ENCODE measurements around the gene FAM124B. TPM values are rescaled to one million over a fixed set of nuclear protein-coding genes. Genes with fewer than 3 reads are reported as not detected.
"Not testable (repeated sequence)": the region's sequence is repeated elsewhere in the genome, so short reads cannot be mapped to it uniquely, and the experiment has no call there.

The FAM124B gene
- total and polyA plus RNA-seq, 5 experiments from 2014 or later: 0.14 to 0.18 TPM; not detected in 3

- H3K36me3 Mint-ChIP-seq: no peaks in the 10 kb centered on the region
- DNase-seq (no peak), ATAC-seq (no peak)
- no peak overlapping the region for H3K27ac Mint-ChIP-seq
- H3K9me3 Mint-ChIP-seq: no peaks in the 10 kb centered on the region
- H3K4me3 Mint-ChIP-seq: no peak overlapping the region
- H3K4me1 Mint-ChIP-seq: peaks cover 0 to 3% (median 0%) of the 10 kb centered on the region in 4 donors
- POLR2A ChIA-PET: no interaction called here
- peaks cover 0 to 3% (median 0%) of the 10 kb centered on the region in 5 donors for H3K27me3 Mint-ChIP-seq
Measured at GRCh38 chr2:224392545-224392944, 9.4 kb downstream of the FAM124B start.

GRCh38 chr2:224389317-224389716 is 12.6 kb downstream of the FAM124B start:
- ATAC-seq: no peak
- POLR2A ChIA-PET: no interaction called here
- Mint-ChIP-seq H3K27me3 (peaks cover 0 to 3% (median 0%) of the 10 kb centered on the region in 5 donors), H3K36me3 (no peaks in the 10 kb centered on the region), H3K4me3 (no peak overlapping the region), H3K27ac (peak overlapping the region in 1 of 10 donors; percentile 8), H3K9me3 (no peaks in the 10 kb centered on the region), H3K4me1 (no peaks in the 10 kb centered on the region)
- DNase-seq: no peak

GRCh38 chr2:224386876-224387275 is 15.0 kb downstream of the FAM124B start:
- H3K27ac Mint-ChIP-seq: no peak overlapping the region
- ATAC-seq (no peak), DNase-seq (no peak)
- no peaks in the 10 kb centered on the region for H3K4me1 Mint-ChIP-seq
- no peak overlapping the region for H3K4me3 Mint-ChIP-seq
- no peaks in the 10 kb centered on the region for H3K9me3 Mint-ChIP-seq
- peaks cover 0 to 3% (median 0%) of the 10 kb centered on the region in 5 donors for H3K27me3 Mint-ChIP-seq
- H3K36me3 Mint-ChIP-seq: no peaks in the 10 kb centered on the region
- POLR2A ChIA-PET: no interaction called here

- Mint-ChIP-seq H3K4me1 (peaks cover 0 to 1% (median 0%) of the 10 kb centered on the region in 4 donors), H3K36me3 (no peaks in the 10 kb centered on the region), H3K27ac (no peak overlapping the region), H3K4me3 (no peak overlapping the region), H3K9me3 (no peaks in the 10 kb centered on the region), H3K27me3 (peaks cover 0 to 3% (median 0%) of the 10 kb centered on the region in 5 donors)
- no peak for DNase-seq
- POLR2A ChIA-PET: no interaction called here
- no peak for ATAC-seq
Measured at GRCh38 chr2:224382973-224383555, 18.8 kb downstream of the FAM124B start.

- H3K4me1 Mint-ChIP-seq, H3K27ac Mint-ChIP-seq: not testable (repeated sequence)
Measured at GRCh38 chr2:224382280-224382647, 19.6 kb downstream of the FAM124B start.

GRCh38 chr2:224381521-224382279 is 20.2 kb downstream of the FAM124B start:
- ATAC-seq (no peak), DNase-seq (no peak)
- no peaks in the 10 kb centered on the region for H3K9me3 Mint-ChIP-seq
- peaks cover 0 to 12% (median 0%) of the 10 kb centered on the region in 4 donors for H3K4me1 Mint-ChIP-seq
- H3K4me3 Mint-ChIP-seq: no peak overlapping the region
- H3K36me3 Mint-ChIP-seq: no peaks in the 10 kb centered on the region
- H3K27ac Mint-ChIP-seq: no peak overlapping the region
- H3K27me3 Mint-ChIP-seq: peaks cover 0 to 3% (median 0%) of the 10 kb centered on the region in 5 donors
- POLR2A ChIA-PET: no interaction called here

More at GRCh38 chr2:224382280-224382647, 19.6 kb downstream of the FAM124B start:
- H3K9me3 Mint-ChIP-seq, DNase-seq, H3K36me3 Mint-ChIP-seq, ATAC-seq, H3K27me3 Mint-ChIP-seq, POLR2A ChIA-PET, H3K4me3 Mint-ChIP-seq: not testable (repeated sequence)

- H3K27ac Mint-ChIP-seq: no peak overlapping the region
- no peaks in the 10 kb centered on the region for H3K9me3 Mint-ChIP-seq
- no peak overlapping the region for H3K4me3 Mint-ChIP-seq
- ATAC-seq (no peak), DNase-seq (no peak)
- no peaks in the 10 kb centered on the region for H3K36me3 Mint-ChIP-seq
- H3K27me3 Mint-ChIP-seq: peaks cover 0 to 3% (median 0%) of the 10 kb centered on the region in 5 donors
- H3K4me1 Mint-ChIP-seq: peaks cover 0 to 16% (median 4%) of the 10 kb centered on the region in 4 donors
- POLR2A ChIA-PET: no interaction called here
Measured at GRCh38 chr2:224379986-224380385, 21.9 kb downstream of the FAM124B start.

- POLR2A ChIA-PET: no interaction called here
- peaks cover 0 to 16% (median 4%) of the 10 kb centered on the region in 4 donors for H3K4me1 Mint-ChIP-seq
- DNase-seq (no peak), ATAC-seq (no peak)
- no peak overlapping the region for H3K4me3 Mint-ChIP-seq
- no peak overlapping the region for H3K27ac Mint-ChIP-seq
- peaks cover 0 to 3% (median 0%) of the 10 kb centered on the region in 5 donors for H3K27me3 Mint-ChIP-seq
- no peaks in the 10 kb centered on the region for H3K9me3 Mint-ChIP-seq
- no peaks in the 10 kb centered on the region for H3K36me3 Mint-ChIP-seq
Measured at GRCh38 chr2:224379172-224379571, 22.7 kb downstream of the FAM124B start.

- POLR2A ChIA-PET: no interaction called here
- H3K9me3 Mint-ChIP-seq: no peaks in the 10 kb centered on the region
- peaks cover 0 to 3% (median 0%) of the 10 kb centered on the region in 5 donors for H3K27me3 Mint-ChIP-seq
Measured at GRCh38 chr2:224378701-224379097, 23.2 kb downstream of the FAM124B start.

GRCh38 chr2:224377751-224378700 is 23.9 kb downstream of the FAM124B start:
- POLR2A ChIA-PET: no interaction called here
- peaks cover 0 to 3% (median 0%) of the 10 kb centered on the region in 5 donors for H3K27me3 Mint-ChIP-seq
- no peak overlapping the region for H3K27ac Mint-ChIP-seq
- H3K4me1 Mint-ChIP-seq: peaks cover 0 to 16% (median 4%) of the 10 kb centered on the region in 4 donors
- H3K9me3 Mint-ChIP-seq: no peaks in the 10 kb centered on the region
- ATAC-seq: no peak
- H3K36me3 Mint-ChIP-seq: no peaks in the 10 kb centered on the region
- DNase-seq: no peak
- no peak overlapping the region for H3K4me3 Mint-ChIP-seq

More at GRCh38 chr2:224378701-224379097, 23.2 kb downstream of the FAM124B start:
- H3K4me1 Mint-ChIP-seq: peaks cover 0 to 16% (median 4%) of the 10 kb centered on the region in 4 donors
- DNase-seq (no peak), ATAC-seq (no peak)
- no peaks in the 10 kb centered on the region for H3K36me3 Mint-ChIP-seq
- no peak overlapping the region for H3K4me3 Mint-ChIP-seq
- no peak overlapping the region for H3K27ac Mint-ChIP-seq

- ATAC-seq: no peak
- Mint-ChIP-seq H3K4me1 (peaks cover 0 to 11% (median 4%) of the 10 kb centered on the region in 4 donors), H3K27ac (no peak overlapping the region), H3K36me3 (no peaks in the 10 kb centered on the region), H3K9me3 (no peaks in the 10 kb centered on the region), H3K27me3 (peaks cover 0 to 5% (median 0%) of the 10 kb centered on the region in 5 donors), H3K4me3 (no peak overlapping the region)
- POLR2A ChIA-PET: no interaction called here
- DNase-seq: no peak
Measured at GRCh38 chr2:224372641-224373040, 29.3 kb downstream of the FAM124B start.

GRCh38 chr2:224369028-224369632 is 32.8 kb downstream of the FAM124B start:
- Mint-ChIP-seq H3K4me3 (no peak overlapping the region), H3K9me3 (no peaks in the 10 kb centered on the region), H3K27me3 (peaks cover 0 to 5% (median 0%) of the 10 kb centered on the region in 5 donors), H3K27ac (no peak overlapping the region), H3K36me3 (no peaks in the 10 kb centered on the region), H3K4me1 (no peaks in the 10 kb centered on the region)
- POLR2A ChIA-PET: no interaction called here
- DNase-seq: peak in 5 of 10 donors; percentile 8 to 46 (median 35)
- peak in 1 of 2 donors; percentile 42 for ATAC-seq

Measured in naive thymus-derived CD8-positive, alpha-beta T cell (primary cell).